Activated CD4-positive, alpha-beta T cell treated with anti-CD3 and anti-CD28 coated beads, Interleukin-2, Interleukin-6, amounts not matched to agents 100 ng/mL and 50 ng/mL, durations not matched to agents 16 hours and 8 hours (primary cell): ENCODE results near the gene CRHBP.
"Not testable (repeated sequence)": the region's sequence is repeated elsewhere in the genome, so short reads cannot be mapped to it uniquely, and the experiment has no call there.

Experiments
- DNase-seq: peaks from one replicate; pipeline ENCODE4 v3.0.0-alpha.2; 2020

CRHBP gene

GRCh38 chr5:76952795-76953536, at the start of gene CRHBP:
CRHBP (plus strand) TSS chr5:76953045; CDS start chr5:76953135, 90 bp downstream.
- no peak for DNase-seq

- no peak for DNase-seq
Observed at GRCh38 chr5:76908166-76908565, 44.7 kb upstream of the CRHBP start.

GRCh38 chr5:76910344-76910933, 42.4 kb upstream of the CRHBP start:
- not testable (repeated sequence) for DNase-seq

- not testable (repeated sequence) for DNase-seq
Observed at GRCh38 chr5:76914671-76915070, 38.2 kb upstream of the CRHBP start.

GRCh38 chr5:76918539-76918938, 34.3 kb upstream of the CRHBP start:
- DNase-seq: no peak

GRCh38 chr5:76920491-76920890, 32.4 kb upstream of the CRHBP start:
- DNase-seq: no peak

GRCh38 chr5:76926329-76927105, 26.3 kb upstream of the CRHBP start:
- DNase-seq: no peak

GRCh38 chr5:76927961-76928360, 24.9 kb upstream of the CRHBP start:
- no peak for DNase-seq

- DNase-seq: no peak
Observed at GRCh38 chr5:76930083-76930482, 22.8 kb upstream of the CRHBP start.

- peak; percentile 23 for DNase-seq
Observed at GRCh38 chr5:76938177-76938576, 14.7 kb upstream of the CRHBP start.

- DNase-seq: peak; percentile 33
Observed at GRCh38 chr5:76941000-76941399, 11.8 kb upstream of the CRHBP start.

GRCh38 chr5:76941442-76941841, 11.4 kb upstream of the CRHBP start:
- no peak for DNase-seq

- DNase-seq: no peak
Observed at GRCh38 chr5:76942581-76942980, 10.3 kb upstream of the CRHBP start.

GRCh38 chr5:76943006-76943405, 9.8 kb upstream of the CRHBP start:
- no peak for DNase-seq

GRCh38 chr5:76944638-76945037, 8.2 kb upstream of the CRHBP start:
- no peak for DNase-seq

GRCh38 chr5:76945238-76945637, 7.6 kb upstream of the CRHBP start:
- DNase-seq: not testable (repeated sequence)

GRCh38 chr5:76946090-76946489, 6.8 kb upstream of the CRHBP start:
- DNase-seq: no peak

GRCh38 chr5:76947082-76947503, 5.8 kb upstream of the CRHBP start:
- DNase-seq: no peak

GRCh38 chr5:76953551-76954382, 922 bp downstream of the CRHBP start:
- DNase-seq: no peak

GRCh38 chr5:76954383-76954763, 1.5 kb downstream of the CRHBP start:
- DNase-seq: no peak

GRCh38 chr5:76956033-76956432, 3.2 kb downstream of the CRHBP start:
- no peak for DNase-seq

GRCh38 chr5:76958991-76959767, 6.3 kb downstream of the CRHBP start:
- DNase-seq: peak; percentile 52
